ENCODE results near the gene BEX2. TPM values are rescaled to one million over a fixed set of nuclear protein-coding genes. Genes with fewer than 3 reads are reported as not detected.

BEX2 gene
- total RNA-seq, 1 donor from 2014 or later: 45.4 TPM

DNA sequence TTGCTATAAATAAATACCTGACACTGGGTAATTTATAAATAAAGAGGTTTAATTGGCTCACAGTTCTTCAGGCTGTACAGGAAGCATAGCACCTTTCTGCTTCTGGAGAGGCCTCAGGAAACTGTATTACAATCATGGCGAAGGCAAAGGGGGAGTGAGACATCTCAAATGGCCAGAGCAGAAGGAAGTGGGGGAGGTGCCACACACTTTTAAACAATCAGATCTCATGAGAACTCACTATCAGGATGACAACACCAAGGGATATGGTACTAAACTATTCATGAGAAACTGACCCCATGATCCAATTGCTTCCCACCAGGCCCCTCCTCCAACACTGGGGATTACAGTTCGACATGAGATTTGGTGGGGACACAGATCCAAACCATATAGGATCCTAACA is 33.8 kb upstream of the BEX2 start:
- Mint-ChIP-seq H3K27me3 (ENCODE audit: insufficient read depth, low read depth) (peaks cover 3% of the 10 kb centered on the region), H3K27ac (no peak overlapping the region), H3K9me3 (no peaks in the 10 kb centered on the region), H3K4me3 (no peak overlapping the region), H3K4me1 (peaks cover 4% of the 10 kb centered on the region), H3K36me3 (no peaks in the 10 kb centered on the region)
- H3K79me2 ChIP-seq (ENCODE audit: low read depth): no peaks in the 10 kb centered on the region
- peaks cover 3% of the 10 kb centered on the region for H3K9me3 ChIP-seq (ENCODE audit: low read depth)
- no peak for DNase-seq (ENCODE audit: low spot score)
- no peaks in the 10 kb centered on the region for H4K20me1 ChIP-seq (ENCODE audit: low read depth)
- no peak overlapping the region for H2AFZ ChIP-seq (replicated peaks)
- H3K27me3 ChIP-seq: peaks cover 13% of the 10 kb centered on the region
- no peak overlapping the region for H3K27ac ChIP-seq
- H3K4me2 ChIP-seq: no peak overlapping the region
- no peaks in the 10 kb centered on the region for H3K36me3 ChIP-seq
- no peak overlapping the region for H3K4me3 ChIP-seq
- H3K9ac ChIP-seq: no peak overlapping the region
- no peak for TF ChIP-seq EZH2phosphoT487 (IDR thresholded peaks at IDR 0.05)
- TF ChIP-seq, protein P1, sequence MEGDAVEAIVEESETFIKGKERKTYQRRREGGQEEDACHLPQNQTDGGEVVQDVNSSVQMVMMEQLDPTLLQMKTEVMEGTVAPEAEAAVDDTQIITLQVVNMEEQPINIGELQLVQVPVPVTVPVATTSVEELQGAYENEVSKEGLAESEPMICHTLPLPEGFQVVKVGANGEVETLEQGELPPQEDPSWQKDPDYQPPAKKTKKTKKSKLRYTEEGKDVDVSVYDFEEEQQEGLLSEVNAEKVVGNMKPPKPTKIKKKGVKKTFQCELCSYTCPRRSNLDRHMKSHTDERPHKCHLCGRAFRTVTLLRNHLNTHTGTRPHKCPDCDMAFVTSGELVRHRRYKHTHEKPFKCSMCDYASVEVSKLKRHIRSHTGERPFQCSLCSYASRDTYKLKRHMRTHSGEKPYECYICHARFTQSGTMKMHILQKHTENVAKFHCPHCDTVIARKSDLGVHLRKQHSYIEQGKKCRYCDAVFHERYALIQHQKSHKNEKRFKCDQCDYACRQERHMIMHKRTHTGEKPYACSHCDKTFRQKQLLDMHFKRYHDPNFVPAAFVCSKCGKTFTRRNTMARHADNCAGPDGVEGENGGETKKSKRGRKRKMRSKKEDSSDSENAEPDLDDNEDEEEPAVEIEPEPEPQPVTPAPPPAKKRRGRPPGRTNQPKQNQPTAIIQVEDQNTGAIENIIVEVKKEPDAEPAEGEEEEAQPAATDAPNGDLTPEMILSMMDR (IDR thresholded peaks at IDR 0.05): no peak
- TF ChIP-seq EZH2 (IDR thresholded peaks at IDR 0.05): no peak
- no peaks in the 10 kb centered on the region for H3F3A ChIP-seq (ENCODE audit: low read depth)
- H3K4me1 ChIP-seq: no peaks in the 10 kb centered on the region

DNA sequence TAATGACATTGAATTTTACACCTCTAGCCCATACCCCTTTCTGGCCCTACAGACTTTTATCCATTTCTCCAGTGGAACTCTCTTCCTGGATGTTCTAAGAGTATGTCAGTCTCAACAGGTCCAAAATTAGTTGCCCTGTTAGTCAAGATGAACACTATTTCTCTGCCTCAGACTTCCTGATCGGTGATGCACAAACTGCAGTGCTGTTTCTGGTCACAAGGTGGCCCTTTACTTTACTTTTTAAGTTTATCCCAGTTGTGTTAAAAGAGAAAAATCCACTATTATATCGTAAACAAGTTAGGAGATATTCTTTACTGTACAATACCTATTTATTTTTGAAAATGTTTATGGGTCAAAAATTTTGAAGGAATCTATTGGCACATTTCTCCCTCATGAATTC is 32.3 kb upstream of the BEX2 start:
- TF ChIP-seq EZH2phosphoT487 (IDR thresholded peaks at IDR 0.05) (no peak), EZH2 (IDR thresholded peaks at IDR 0.05) (no peak)
- TF ChIP-seq, protein P1 (IDR thresholded peaks at IDR 0.05): peak; percentile 64
- Mint-ChIP-seq H3K36me3 (no peaks in the 10 kb centered on the region), H3K4me1 (peaks cover 4% of the 10 kb centered on the region), H3K27me3 (ENCODE audit: insufficient read depth, low read depth) (peaks cover 2% of the 10 kb centered on the region), H3K9me3 (no peaks in the 10 kb centered on the region), H3K4me3 (no peak overlapping the region), H3K27ac (no peak overlapping the region)
- Histone ChIP-seq H3F3A (ENCODE audit: low read depth) (no peaks in the 10 kb centered on the region), H3K27me3 (peaks cover 7% of the 10 kb centered on the region), H3K9ac (no peak overlapping the region), H3K36me3 (no peaks in the 10 kb centered on the region), H3K79me2 (ENCODE audit: low read depth) (no peaks in the 10 kb centered on the region), H4K20me1 (ENCODE audit: low read depth) (no peaks in the 10 kb centered on the region), H3K4me2 (no peak overlapping the region), H3K4me1 (no peaks in the 10 kb centered on the region), H3K4me3 (no peak overlapping the region), H2AFZ (replicated peaks) (peak overlapping the region; percentile 50), H3K27ac (no peak overlapping the region), H3K9me3 (ENCODE audit: low read depth) (peaks cover 3% of the 10 kb centered on the region)
- peak; percentile 24 for DNase-seq (ENCODE audit: low spot score)

DNA sequence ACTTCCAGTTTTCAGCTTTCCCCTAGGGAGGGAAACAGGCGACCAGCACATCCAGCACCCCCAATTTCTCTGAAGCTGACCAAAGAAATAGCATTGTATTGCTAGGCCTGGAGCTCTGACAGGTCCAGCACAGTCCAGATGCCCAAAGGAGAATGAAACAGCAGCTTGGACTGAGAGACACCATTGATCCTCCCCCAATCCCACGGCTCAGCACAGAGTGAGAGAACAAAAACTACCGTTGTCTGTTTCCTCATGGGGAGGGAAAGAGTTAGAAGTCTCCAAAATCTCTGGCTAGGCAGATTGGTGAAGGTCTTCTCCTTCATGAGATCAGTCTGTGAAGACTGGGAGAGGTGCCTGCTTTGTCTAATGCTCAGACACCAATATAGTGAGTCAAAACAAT is 27.9 kb upstream of the BEX2 start:
- peaks cover 6% of the 10 kb centered on the region for H3K9me3 ChIP-seq (ENCODE audit: low read depth)
- Mint-ChIP-seq H3K27me3 (ENCODE audit: insufficient read depth, low read depth) (peaks cover 2% of the 10 kb centered on the region), H3K36me3 (no peaks in the 10 kb centered on the region), H3K4me1 (no peaks in the 10 kb centered on the region), H3K27ac (no peak overlapping the region), H3K4me3 (no peak overlapping the region), H3K9me3 (no peaks in the 10 kb centered on the region)
- H3K4me3 ChIP-seq: no peak overlapping the region
- DNase-seq (ENCODE audit: low spot score): no peak
- H3K79me2 ChIP-seq (ENCODE audit: low read depth): no peaks in the 10 kb centered on the region
- no peaks in the 10 kb centered on the region for H4K20me1 ChIP-seq (ENCODE audit: low read depth)
- no peaks in the 10 kb centered on the region for H3K4me1 ChIP-seq
- no peaks in the 10 kb centered on the region for H3K36me3 ChIP-seq
- H2AFZ ChIP-seq (replicated peaks): peak overlapping the region; percentile 69
- H3K27me3 ChIP-seq: no peaks in the 10 kb centered on the region
- no peak overlapping the region for H3K27ac ChIP-seq
- H3K9ac ChIP-seq: no peak overlapping the region
- no peak overlapping the region for H3K4me2 ChIP-seq
- no peaks in the 10 kb centered on the region for H3F3A ChIP-seq (ENCODE audit: low read depth)
- TF ChIP-seq EZH2 (IDR thresholded peaks at IDR 0.05): no peak
- TF ChIP-seq, protein P1 (IDR thresholded peaks at IDR 0.05): no peak

Data from neural progenitor cell (in vitro differentiated cells).